Measurements from ENCODE around the gene ABR. TPM values are rescaled to one million over a fixed set of nuclear protein-coding genes. Genes with fewer than 3 reads are reported as not detected.
"Not testable (repeated sequence)": the region's sequence is repeated elsewhere in the genome, so short reads cannot be mapped to it uniquely, and the experiment has no call there.

ABR gene
- total RNA-seq, 1 donor from 2014 or later, result 13.4 TPM

- peak; percentile 84 for ATAC-seq
Measured at GRCh38 chr17:1097972-1098744, 81.6 kb downstream of the ABR start.

DNA sequence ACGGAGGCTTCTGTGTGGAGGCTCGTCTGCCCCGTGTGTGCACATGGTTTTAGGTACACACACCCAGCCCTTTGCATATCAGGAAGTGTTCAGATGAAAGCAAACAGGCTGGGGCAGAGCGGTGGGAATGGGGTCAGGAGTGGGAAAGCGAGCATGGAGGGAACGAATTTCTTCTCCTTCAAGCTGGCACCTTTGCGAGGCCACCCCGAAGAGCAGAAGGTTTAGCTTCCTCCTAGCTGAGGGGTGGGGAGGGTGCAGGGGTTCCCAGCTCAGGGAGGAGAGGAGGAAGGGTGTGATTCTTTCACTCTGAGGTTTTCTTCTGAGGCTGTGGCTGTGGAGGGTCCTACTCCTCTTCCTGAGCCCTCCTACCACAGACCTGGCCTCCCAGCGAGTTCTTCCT is 83.6 kb downstream of the ABR start:
- no peak for DNase-seq (ENCODE audit: low spot score)

More at GRCh38 chr17:1097972-1098744, 81.6 kb downstream of the ABR start:
- DNase-seq (ENCODE audit: low spot score), result not testable (repeated sequence)

GRCh38 chr17:1095853-1096173 is 84.0 kb downstream of the ABR start:
- DNase-seq (ENCODE audit: low spot score), result no peak
- peak; percentile 8 for ATAC-seq

More for the DNA sequence above, 83.6 kb downstream of the ABR start:
- no peak for ATAC-seq

GRCh38 chr17:1095090-1095852 is 84.5 kb downstream of the ABR start:
- ATAC-seq (peak; percentile 15), DNase-seq (ENCODE audit: low spot score) (no peak)

- ATAC-seq (no peak), DNase-seq (ENCODE audit: low spot score) (no peak)
Measured at GRCh38 chr17:1094591-1094990, 85.2 kb downstream of the ABR start.

GRCh38 chr17:1091900-1092299 is 87.9 kb downstream of the ABR start:
- DNase-seq (ENCODE audit: low spot score) (no peak), ATAC-seq (no peak)

GRCh38 chr17:1091190-1091534 is 88.6 kb downstream of the ABR start:
- DNase-seq (ENCODE audit: low spot score) (no peak), ATAC-seq (no peak)

DNA sequence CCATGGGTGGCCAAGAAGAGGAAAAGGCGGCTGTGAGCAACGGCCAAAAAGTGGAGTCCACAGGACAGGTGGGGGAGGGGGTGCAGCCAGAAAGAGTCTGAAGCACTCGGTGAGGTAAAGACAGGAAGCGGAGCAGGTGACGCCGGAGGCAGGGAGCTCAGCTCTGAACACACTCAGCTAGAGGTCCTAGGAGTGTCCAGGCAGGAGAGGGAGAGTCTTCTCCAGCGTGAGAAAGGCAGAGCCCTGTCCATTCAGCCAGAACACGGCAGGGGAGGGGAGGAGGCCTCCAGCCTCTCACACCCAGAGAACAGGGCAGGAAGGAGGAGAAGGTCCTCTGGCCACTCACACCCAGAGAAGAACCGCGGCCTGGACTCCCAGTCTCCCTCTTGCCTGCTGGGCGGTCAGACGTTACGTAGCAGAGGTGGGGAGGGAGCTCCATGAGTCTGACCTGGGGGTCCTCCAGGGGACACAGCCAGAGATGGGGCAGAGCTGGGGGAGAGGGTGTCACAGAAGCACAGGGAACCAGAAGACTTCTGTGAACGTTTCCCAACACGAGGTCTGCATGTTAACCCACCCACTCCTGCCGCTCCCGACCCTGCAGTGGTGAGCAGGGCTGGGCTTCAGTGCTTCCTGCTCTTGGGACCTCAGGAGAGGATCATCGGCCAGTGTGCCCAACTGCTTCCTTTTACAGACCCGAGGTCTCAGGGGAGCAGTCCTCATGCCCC is 89.2 kb downstream of the ABR start:
- no peak for ATAC-seq

GRCh38 chr17:1089915-1090314 is 89.9 kb downstream of the ABR start:
- DNase-seq (ENCODE audit: low spot score), result no peak
- ATAC-seq, result no peak

More for the DNA sequence above, 89.2 kb downstream of the ABR start:
- DNase-seq (ENCODE audit: low spot score), result no peak

- peak; percentile 81 for DNase-seq (ENCODE audit: low spot score)
Measured at GRCh38 chr17:1087381-1088241, 92.2 kb downstream of the ABR start.

GRCh38 chr17:1083451-1084187 is 96.2 kb downstream of the ABR start:
- DNase-seq (ENCODE audit: low spot score), result no peak
- no peak for ATAC-seq

More at GRCh38 chr17:1087381-1088241, 92.2 kb downstream of the ABR start:
- ATAC-seq, result peak; percentile 91

DNA sequence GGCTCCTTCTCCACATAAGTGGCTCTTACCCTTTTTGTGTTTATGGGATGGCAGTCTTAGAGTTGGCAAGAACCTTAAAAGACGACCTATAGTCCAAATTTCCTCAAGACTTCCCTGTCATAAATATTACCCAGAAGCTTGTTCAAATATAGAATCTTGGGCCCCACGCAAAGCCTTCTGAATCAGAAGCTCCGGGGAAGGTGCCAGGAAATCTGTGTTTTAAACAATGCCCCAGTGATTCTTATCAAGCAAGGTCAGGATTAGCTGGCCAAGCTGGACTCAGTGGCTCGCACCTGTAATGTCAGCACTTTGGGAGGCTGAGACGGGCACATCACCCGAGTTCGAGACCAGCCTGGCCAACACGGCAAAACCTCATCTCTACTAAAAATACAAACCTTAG is 97.2 kb downstream of the ABR start:
- DNase-seq (ENCODE audit: low spot score), result no peak
- no peak for ATAC-seq

DNA sequence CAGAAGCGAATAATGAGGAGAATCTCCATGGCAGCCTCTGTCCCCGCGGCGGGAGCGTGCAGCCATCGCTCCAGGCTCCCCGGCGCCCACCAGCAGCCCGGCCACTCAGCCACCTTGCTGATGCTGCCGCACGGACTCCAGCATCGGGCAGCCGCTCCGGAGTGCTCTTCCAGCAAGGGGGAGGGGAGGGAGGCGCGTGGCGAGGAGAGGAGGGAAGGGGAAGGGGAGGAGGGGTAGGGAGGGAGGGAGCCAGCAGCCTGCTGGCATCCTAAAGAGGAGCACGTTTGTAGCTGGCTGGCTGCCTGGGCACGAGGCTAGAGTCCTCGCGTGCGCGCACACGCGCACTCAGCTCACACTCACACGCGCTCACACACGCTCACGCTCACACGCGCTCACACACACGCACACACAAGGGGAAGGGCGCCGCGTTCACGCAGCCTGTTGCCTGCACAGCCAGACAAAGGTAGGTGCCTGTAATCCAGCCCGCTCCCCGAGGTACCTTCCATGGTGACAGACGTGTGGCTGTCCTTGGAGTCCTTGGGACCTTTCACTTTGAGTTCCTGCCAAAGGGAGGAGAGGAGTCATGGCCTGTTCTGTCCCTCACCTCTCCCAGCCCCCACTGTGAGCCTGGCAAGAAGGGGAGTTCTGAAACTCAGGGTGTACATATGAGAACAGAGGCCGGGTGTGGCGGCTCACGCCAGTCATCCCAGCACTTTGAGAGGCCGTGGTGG is 100.8 kb downstream of the ABR start:
- DNase-seq (ENCODE audit: low spot score), result no peak
- ATAC-seq, result peak; percentile 11

GRCh38 chr17:1077986-1078711 is 101.6 kb downstream of the ABR start:
- ATAC-seq (no peak), DNase-seq (ENCODE audit: low spot score) (no peak)

DNA sequence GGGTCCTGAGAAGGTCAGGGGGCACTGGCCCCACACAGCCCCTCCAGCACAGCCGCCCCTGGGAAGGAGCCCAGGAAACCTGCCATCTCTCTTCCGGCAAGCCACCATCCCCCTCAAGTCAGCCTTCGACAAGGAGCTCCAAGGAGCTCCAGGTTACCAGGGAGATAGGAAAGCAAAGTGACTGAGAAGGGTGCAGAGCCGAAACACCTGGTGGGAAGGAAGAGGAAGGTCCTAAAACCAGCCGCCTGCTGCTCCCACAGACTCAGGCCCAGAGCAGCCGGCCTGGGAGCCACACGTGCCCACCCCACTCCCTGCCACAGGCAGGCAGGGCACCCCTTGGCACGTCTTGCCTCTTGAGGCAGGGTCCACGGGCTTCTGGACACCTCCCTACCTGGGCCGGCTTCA is 102.2 kb downstream of the ABR start:
- no peak for ATAC-seq
- no peak for DNase-seq (ENCODE audit: low spot score)

DNA sequence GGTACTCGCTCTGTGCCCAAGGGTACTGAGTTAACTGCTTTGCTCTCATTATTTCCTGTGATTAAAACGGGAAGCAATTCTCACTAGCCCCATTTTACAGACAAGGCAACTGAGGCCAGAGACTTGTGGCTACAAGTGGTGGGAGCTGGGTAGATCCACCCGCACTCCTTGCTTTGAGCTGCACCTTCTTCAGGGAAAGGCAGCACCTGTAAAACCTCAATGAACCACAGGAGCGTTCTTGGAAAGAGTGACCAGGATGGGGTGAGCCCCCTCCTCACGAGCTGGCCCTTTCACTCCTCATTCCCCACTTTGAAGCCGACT is 102.8 kb downstream of the ABR start:
- ATAC-seq (no peak), DNase-seq (ENCODE audit: low spot score) (no peak)

DNA sequence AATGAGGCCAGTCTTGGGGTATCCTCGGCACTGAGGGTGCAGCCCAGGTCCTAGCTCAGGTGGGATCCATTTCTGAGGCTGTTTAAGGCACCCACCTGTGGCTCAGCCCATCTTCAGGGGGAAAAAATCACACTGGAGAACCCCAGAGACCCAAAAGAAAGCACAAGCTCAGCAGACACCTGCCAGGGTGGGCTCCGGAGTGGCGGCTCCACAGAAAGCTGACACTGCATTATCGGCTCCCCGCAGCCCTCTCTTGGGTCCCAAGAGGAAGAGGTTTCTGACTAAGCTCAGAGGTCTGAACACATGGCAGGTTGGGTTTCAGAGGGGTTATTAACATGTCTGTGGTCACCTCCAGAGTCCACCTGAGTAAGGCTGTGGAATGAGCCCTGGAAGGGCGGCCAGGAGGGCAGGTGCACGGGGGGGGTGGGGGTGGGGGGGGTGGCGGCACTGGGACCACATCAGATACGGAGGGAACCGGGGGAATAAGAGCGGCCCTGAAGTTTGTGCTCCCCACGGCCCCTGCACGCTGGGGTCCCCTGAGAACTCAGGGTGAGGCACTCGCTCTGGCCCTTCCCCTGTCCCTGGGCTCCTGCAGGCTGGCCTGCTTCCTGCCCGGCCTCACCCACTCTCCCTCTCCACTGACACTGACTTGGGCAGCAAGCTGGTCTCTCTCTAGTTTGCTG is 103.3 kb downstream of the ABR start:
- no peak for DNase-seq (ENCODE audit: low spot score)
- no peak for ATAC-seq

GRCh38 chr17:1074886-1075605 is 104.7 kb downstream of the ABR start:
- DNase-seq (ENCODE audit: low spot score), result no peak

More at GRCh38 chr17:1074886-1075605, 104.7 kb downstream of the ABR start:
- ATAC-seq, result peak; percentile 70
